ENCODE data around the gene HOXB1. TPM values are rescaled to one million over a fixed set of nuclear protein-coding genes. Genes with fewer than 3 reads are reported as not detected.

The HOXB1 gene
- total and polyA plus RNA-seq, 2 of the 13 experiments (the other 11 are each of a cell fraction or from before 2014, with no cell fraction given): not detected

GRCh38 chr17:48499735-48500434, 30.9 kb downstream of the HOXB1 start (continued):
- TF ChIP-seq YY1 (IDR thresholded peaks at IDR 0.05; ENCODE audit: insufficient read depth, insufficient replicate concordance, low read depth, low read length): no peak

- POLR2A ChIA-PET: no interaction called here
- no peak for FAIRE-seq
- in situ Hi-C loops (cut with HindIII; ENCODE audit: extremely low pct_ligation_motif_present, low pct_unique_long_range_greater_than_20kb): no loop called here
Observed at GRCh38 chr17:48499248-48499647, 31.6 kb downstream of the HOXB1 start.

GRCh38 chr17:48498164-48498850, 32.5 kb downstream of the HOXB1 start:
- Histone ChIP-seq H4K20me1 (ENCODE audit: insufficient read depth, low read length) (no peaks in the 10 kb centered on the region), H3K27ac (ENCODE audit: extremely low read length, insufficient read depth, low read length) (no peak overlapping the region), H3K36me3 (replicated peaks in 1 of 2; ENCODE audit: control insufficient read depth in 1 of 2, insufficient read depth in 2 of 2, low read length in 2 of 2) (no peaks in the 10 kb centered on the region), H3K4me3 (replicated peaks in 1 of 3; ENCODE audit: insufficient read depth in 1 of 3, low read depth in 2 of 3, low read length in 3 of 3) (no peak overlapping the region), H3K4me1 (ENCODE audit: insufficient read depth, low read length) (no peaks in the 10 kb centered on the region), H3K9ac (ENCODE audit: insufficient read depth, low read depth, low read length) (no peak overlapping the region), H3K4me2 (ENCODE audit: low read depth, low read length) (no peak overlapping the region), H2AFZ (ENCODE audit: low read length) (no peak overlapping the region), H3K79me2 (ENCODE audit: insufficient read depth, low read length) (no peaks in the 10 kb centered on the region), H3K27me3 (ENCODE audit: control insufficient read depth in 1 of 2, insufficient read depth in 2 of 2, low read length in 2 of 2) (peaks cover 0 to 44% of the 10 kb centered on the region in 2 experiments; a peak in 4 of 5 replicates), H3K9me3 (ENCODE audit: low read length) (no peaks in the 10 kb centered on the region)
- POLR2A ChIA-PET: no interaction called here
- no peak for ATAC-seq
- in situ Hi-C loops (cut with HindIII; ENCODE audit: extremely low pct_ligation_motif_present, low pct_unique_long_range_greater_than_20kb) (no loop called here), intact Hi-C loops (cut with micrococcal nuclease; ENCODE audit: unreplicated experiment) (no loop called here)
- WGBS (ENCODE audit: low lambda C conversion rate): 5% methylated on average over 6 of the region's 6 CpGs
- BruUV-seq (replicated peaks): no TSS peak
- DNase-seq (ENCODE audit: low spot score): no peak
- CTCF ChIA-PET (ENCODE audit: low intra/inter-chr PET ratio, low total read pairs): no interaction called here
- FAIRE-seq: no peak
- no peak for TF ChIP-seq ZNF703 (CRISPR knock-in tag; IDR thresholded peaks at IDR 0.05; ENCODE audit: borderline replicate concordance)
- no peak for TF ChIP-seq RXRA (CRISPR knock-in tag; IDR thresholded peaks at IDR 0.05)
- no peak for TF ChIP-seq YY1 (IDR thresholded peaks at IDR 0.05; ENCODE audit: insufficient read depth, insufficient replicate concordance, low read depth, low read length)
- TF ChIP-seq MTF2 (CRISPR knock-in tag; IDR thresholded peaks at IDR 0.05; ENCODE audit: borderline replicate concordance): no peak
- no peak for TF ChIP-seq DZIP1 (CRISPR knock-in tag; IDR thresholded peaks at IDR 0.05)

More at GRCh38 chr17:48499248-48499647, 31.6 kb downstream of the HOXB1 start:
- peaks cover 0 to 37% of the 10 kb centered on the region in 2 experiments; a peak in 3 of 5 replicates for H3K27me3 ChIP-seq (ENCODE audit: control insufficient read depth in 1 of 2, insufficient read depth in 2 of 2, low read length in 2 of 2)
- intact Hi-C loops (cut with micrococcal nuclease; ENCODE audit: unreplicated experiment): no loop called here
- BruUV-seq (replicated peaks): no TSS peak
- no peaks in the 10 kb centered on the region for H3K79me2 ChIP-seq (ENCODE audit: insufficient read depth, low read length)
- no peaks in the 10 kb centered on the region for H3K4me1 ChIP-seq (ENCODE audit: insufficient read depth, low read length)
- TF ChIP-seq ZNF788 (CRISPR knock-in tag; IDR thresholded peaks at IDR 0.05; ENCODE audit: borderline replicate concordance): no peak
- no peak for TF ChIP-seq ZNF580 (CRISPR knock-in tag; IDR thresholded peaks at IDR 0.05; ENCODE audit: borderline replicate concordance, low read depth)
- TF ChIP-seq NFRKB (IDR thresholded peaks at IDR 0.05): no peak
- no peak for TF ChIP-seq ZFP36L2 (CRISPR knock-in tag; IDR thresholded peaks at IDR 0.05)
- no peak for TF ChIP-seq ZNF263 (CRISPR knock-in tag; IDR thresholded peaks at IDR 0.05)
- no peaks in the 10 kb centered on the region for H4K20me1 ChIP-seq (ENCODE audit: insufficient read depth, low read length)
- no peak overlapping the region for H3K4me2 ChIP-seq (ENCODE audit: low read depth, low read length)
- no peaks in the 10 kb centered on the region for H3K36me3 ChIP-seq (replicated peaks in 1 of 2; ENCODE audit: control insufficient read depth in 1 of 2, insufficient read depth in 2 of 2, low read length in 2 of 2)
- no peak overlapping the region for H3K27ac ChIP-seq (ENCODE audit: extremely low read length, insufficient read depth, low read length)
- ATAC-seq: no peak
- no peak for DNase-seq (ENCODE audit: low spot score)
- no peaks in the 10 kb centered on the region for H3K9me3 ChIP-seq (ENCODE audit: low read length)
- no peak overlapping the region for H3K4me3 ChIP-seq (replicated peaks in 1 of 3; ENCODE audit: insufficient read depth in 1 of 3, low read depth in 2 of 3, low read length in 3 of 3)
- 71% methylated on average over 3 of the region's 3 CpGs for WGBS (ENCODE audit: low lambda C conversion rate)
- CTCF ChIA-PET (ENCODE audit: low intra/inter-chr PET ratio, low total read pairs): no interaction called here
- no peak overlapping the region for H3K9ac ChIP-seq (ENCODE audit: insufficient read depth, low read depth, low read length)
- no peak overlapping the region for H2AFZ ChIP-seq (ENCODE audit: low read length)
